ACC112 (cell line): ENCODE results near the gene DISP3.

Experiments used
- H2AFZ ChIP-seq: fragments of 200-600 bp; sonication (generic); one replicate; pipeline ENCODE4 v1.6.0; 2017; ENCODE audit warnings: antibody characterized with exemption, low read length; ENCODE audit not compliant: unreplicated experiment
- H3K27ac ChIP-seq: fragments of 200-600 bp; sonication (generic); 2 replicates; pipeline ENCODE4 v1.5.1; 2014; ENCODE audit warnings: low read depth, mild to moderate bottlenecking, antibody characterized with exemption, low read length, moderate library complexity
- H3K27me3 ChIP-seq: fragments of 200-600 bp; sonication (generic); 2 replicates; pipeline ENCODE4 v1.6.1; 2014; ENCODE audit warnings: mild to moderate bottlenecking, antibody characterized with exemption, low read length, moderate library complexity, mixed read lengths; ENCODE audit not compliant: insufficient read depth
- H3K36me3 ChIP-seq: fragments of 200-600 bp; sonication (generic); 2 replicates; pipeline ENCODE4 v1.6.1; 2016; ENCODE audit warnings: mild to moderate bottlenecking, antibody characterized with exemption, low read length, moderate library complexity, mixed read lengths; ENCODE audit not compliant: insufficient read depth
- H3K4me1 ChIP-seq: fragments of 200-600 bp; sonication (generic); one replicate; pipeline ENCODE4 v1.6.1; 2016; ENCODE audit warnings: low read length, mixed read lengths; ENCODE audit not compliant: insufficient read depth, unreplicated experiment, control insufficient read depth
- H3K4me3 ChIP-seq: fragments of 200-600 bp; sonication (generic); 2 replicates; pipeline ENCODE4 v1.5.1; 2014; ENCODE audit warnings: mild to moderate bottlenecking, low read depth, low read length
- H3K79me2 ChIP-seq: fragments of 200-600 bp; sonication (generic); one replicate; pipeline ENCODE4 v1.6.0; 2016; ENCODE audit warnings: low read length; ENCODE audit not compliant: control insufficient read depth, unreplicated experiment, insufficient read depth

Gene DISP3

GRCh38 chr1:11531314-11531870, 52.4 kb downstream of the DISP3 start:
- Histone ChIP-seq H3K4me3 (no peak overlapping the region), H3K79me2 (no peaks in the 10 kb centered on the region), H3K27me3 (peaks cover 35% of the 10 kb centered on the region), H3K36me3 (no peaks in the 10 kb centered on the region), H3K4me1 (no peaks in the 10 kb centered on the region), H2AFZ (no peak overlapping the region), H3K27ac (no peak overlapping the region)

GRCh38 chr1:11531943-11532342, 53.0 kb downstream of the DISP3 start:
- no peak overlapping the region for H3K27ac ChIP-seq
- H3K36me3 ChIP-seq, result no peaks in the 10 kb centered on the region
- no peak overlapping the region for H3K4me3 ChIP-seq
- peaks cover 36% of the 10 kb centered on the region for H3K27me3 ChIP-seq
- no peaks in the 10 kb centered on the region for H3K79me2 ChIP-seq
- H3K4me1 ChIP-seq, result no peaks in the 10 kb centered on the region
- H2AFZ ChIP-seq, result no peak overlapping the region

- no peak overlapping the region for H2AFZ ChIP-seq
- no peak overlapping the region for H3K27ac ChIP-seq
- H3K36me3 ChIP-seq, result no peaks in the 10 kb centered on the region
- no peaks in the 10 kb centered on the region for H3K79me2 ChIP-seq
- H3K4me1 ChIP-seq, result no peaks in the 10 kb centered on the region
- peaks cover 49% of the 10 kb centered on the region for H3K27me3 ChIP-seq
- no peak overlapping the region for H3K4me3 ChIP-seq
These were observed 55.1 kb downstream of the DISP3 start for GRCh38 chr1:11533790-11534787.

GRCh38 chr1:11534846-11535245, 55.9 kb downstream of the DISP3 start:
- Histone ChIP-seq H3K36me3 (no peaks in the 10 kb centered on the region), H3K27ac (no peak overlapping the region), H2AFZ (no peak overlapping the region), H3K27me3 (peaks cover 55% of the 10 kb centered on the region), H3K4me3 (no peak overlapping the region), H3K4me1 (no peaks in the 10 kb centered on the region), H3K79me2 (no peaks in the 10 kb centered on the region)

GRCh38 chr1:11535316-11535715, 56.4 kb downstream of the DISP3 start:
- Histone ChIP-seq H3K4me1 (no peaks in the 10 kb centered on the region), H3K36me3 (no peaks in the 10 kb centered on the region), H3K79me2 (no peaks in the 10 kb centered on the region), H3K4me3 (no peak overlapping the region), H3K27ac (no peak overlapping the region), H2AFZ (no peak overlapping the region), H3K27me3 (peaks cover 55% of the 10 kb centered on the region)

GRCh38 chr1:11535761-11536572, 57.0 kb downstream of the DISP3 start:
- H3K27ac ChIP-seq, result no peak overlapping the region
- no peak overlapping the region for H2AFZ ChIP-seq
- H3K27me3 ChIP-seq, result peaks cover 55% of the 10 kb centered on the region
- H3K79me2 ChIP-seq, result no peaks in the 10 kb centered on the region
- H3K4me3 ChIP-seq, result no peak overlapping the region
- no peaks in the 10 kb centered on the region for H3K36me3 ChIP-seq
- no peaks in the 10 kb centered on the region for H3K4me1 ChIP-seq

GRCh38 chr1:11536573-11537379, 57.8 kb downstream of the DISP3 start:
- Histone ChIP-seq H3K36me3 (no peaks in the 10 kb centered on the region), H3K27ac (no peak overlapping the region), H2AFZ (no peak overlapping the region), H3K27me3 (peaks cover 57% of the 10 kb centered on the region), H3K79me2 (no peaks in the 10 kb centered on the region), H3K4me3 (no peak overlapping the region), H3K4me1 (no peaks in the 10 kb centered on the region)

- Histone ChIP-seq H3K79me2 (no peaks in the 10 kb centered on the region), H3K36me3 (no peaks in the 10 kb centered on the region), H3K27me3 (peaks cover 57% of the 10 kb centered on the region), H3K4me1 (no peaks in the 10 kb centered on the region), H3K27ac (no peak overlapping the region), H2AFZ (no peak overlapping the region), H3K4me3 (no peak overlapping the region)
These were observed 58.4 kb downstream of the DISP3 start for GRCh38 chr1:11537380-11537764.

GRCh38 chr1:11537854-11538591, 59.1 kb downstream of the DISP3 start:
- H3K4me1 ChIP-seq, result no peaks in the 10 kb centered on the region
- H3K27ac ChIP-seq, result no peak overlapping the region
- H2AFZ ChIP-seq, result no peak overlapping the region
- no peaks in the 10 kb centered on the region for H3K36me3 ChIP-seq
- H3K27me3 ChIP-seq, result peaks cover 61% of the 10 kb centered on the region
- no peak overlapping the region for H3K4me3 ChIP-seq
- H3K79me2 ChIP-seq, result no peaks in the 10 kb centered on the region
